Mononuclear cell (primary cell): Measurements from ENCODE around the gene SH3TC2. TPM values are rescaled to one million over a fixed set of nuclear protein-coding genes. Genes with fewer than 3 reads are reported as not detected.

Experiments used
- H3K27me3 ChIP-seq: 2 replicates; pipeline ENCODE4 v1.6.0; 2011; ENCODE audit warnings: low read length, control low read depth; ENCODE audit not compliant: insufficient read depth
- H3K4me1 ChIP-seq: 2 replicates; pipeline ENCODE4 v1.5.1; 2011; ENCODE audit warnings: mild to moderate bottlenecking, low read length, control low read depth; ENCODE audit not compliant: insufficient read depth
- H3K4me3 ChIP-seq: 2 replicates; pipeline ENCODE4 v1.5.1; 2011; ENCODE audit warnings: mild to moderate bottlenecking, low read length, moderate library complexity
- H3K9me3 ChIP-seq: 2 replicates; pipeline ENCODE4 v1.5.1; 2011; ENCODE audit warnings: low read depth, mild to moderate bottlenecking, control low read depth, low read length
- total RNA-seq: library from RNA; depleted of rRNA; stranded (reverse); fragments of >200 nt; gene quantifications from one replicate; pipeline ENCODE4 v1.2.3, GENCODE V29; 2012

The SH3TC2 gene
- total RNA-seq, 1 donor = 3.7 TPM

DNA sequence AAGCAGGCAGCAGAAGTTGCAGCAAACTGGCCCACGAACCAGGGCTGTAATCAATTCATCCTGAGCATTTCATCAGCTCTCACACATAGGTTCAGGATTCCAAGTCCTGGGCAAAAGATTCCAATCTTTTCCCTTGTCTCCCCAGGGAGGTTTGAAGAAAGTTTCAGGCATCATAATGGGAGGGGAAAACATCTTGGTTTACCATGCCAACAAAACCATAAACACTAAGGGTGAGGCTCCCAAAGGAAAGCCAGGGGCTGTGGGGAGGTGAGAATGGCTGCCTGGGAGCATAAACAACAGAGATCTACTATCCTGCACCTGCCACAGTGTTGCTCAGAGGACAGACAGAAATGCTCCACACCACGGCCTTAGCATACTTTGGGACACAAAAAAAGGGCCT lies 94.6 kb downstream of the SH3TC2 start:
- H3K9me3 ChIP-seq = no peaks in the 10 kb centered on the region
- no peak overlapping the region for H3K4me3 ChIP-seq
- peaks cover 16% of the 10 kb centered on the region for H3K4me1 ChIP-seq
- no peaks in the 10 kb centered on the region for H3K27me3 ChIP-seq

DNA sequence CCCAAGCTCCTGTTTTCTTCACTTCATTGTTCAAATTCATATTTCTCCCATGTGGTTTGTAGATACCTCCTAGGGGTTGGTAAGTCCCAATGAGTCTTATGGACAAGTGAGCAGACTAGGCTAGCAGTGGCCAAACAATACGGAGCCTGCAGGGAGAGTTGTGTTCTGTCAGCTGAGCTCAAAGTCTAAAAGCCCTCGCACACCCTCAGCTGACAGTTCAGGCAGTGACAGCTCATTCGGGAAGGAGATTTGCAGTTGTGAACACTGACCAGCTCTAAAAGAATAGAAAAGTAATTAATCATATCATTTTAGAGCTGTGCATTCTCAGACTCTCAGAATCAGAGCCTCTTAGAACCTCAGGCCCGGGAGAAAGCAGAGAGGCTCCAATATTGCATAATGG lies 95.1 kb downstream of the SH3TC2 start:
- Histone ChIP-seq H3K9me3 (no peaks in the 10 kb centered on the region), H3K4me1 (peaks cover 11% of the 10 kb centered on the region), H3K27me3 (no peaks in the 10 kb centered on the region), H3K4me3 (no peak overlapping the region)

DNA sequence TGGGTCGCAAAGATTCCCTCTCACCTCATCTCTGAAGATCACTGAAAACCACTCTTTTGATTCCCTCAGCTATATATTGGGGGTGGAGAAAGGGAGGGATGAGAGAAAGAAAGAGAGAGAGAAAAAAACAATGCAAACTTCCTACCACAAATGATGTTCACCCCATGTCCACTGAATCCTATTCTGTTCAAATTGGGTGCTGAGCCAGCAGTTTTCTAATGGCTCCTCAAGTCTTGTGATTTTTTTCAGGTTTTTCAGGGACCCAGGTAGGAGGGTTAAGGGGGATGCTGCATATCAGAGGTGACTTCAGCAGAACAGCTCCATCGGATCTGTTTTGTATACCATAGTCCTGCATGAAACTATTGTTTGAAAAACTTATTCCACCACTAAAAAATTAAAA lies 95.9 kb downstream of the SH3TC2 start:
- no peak overlapping the region for H3K4me3 ChIP-seq
- no peaks in the 10 kb centered on the region for H3K9me3 ChIP-seq
- no peaks in the 10 kb centered on the region for H3K27me3 ChIP-seq
- peaks cover 10% of the 10 kb centered on the region for H3K4me1 ChIP-seq

DNA sequence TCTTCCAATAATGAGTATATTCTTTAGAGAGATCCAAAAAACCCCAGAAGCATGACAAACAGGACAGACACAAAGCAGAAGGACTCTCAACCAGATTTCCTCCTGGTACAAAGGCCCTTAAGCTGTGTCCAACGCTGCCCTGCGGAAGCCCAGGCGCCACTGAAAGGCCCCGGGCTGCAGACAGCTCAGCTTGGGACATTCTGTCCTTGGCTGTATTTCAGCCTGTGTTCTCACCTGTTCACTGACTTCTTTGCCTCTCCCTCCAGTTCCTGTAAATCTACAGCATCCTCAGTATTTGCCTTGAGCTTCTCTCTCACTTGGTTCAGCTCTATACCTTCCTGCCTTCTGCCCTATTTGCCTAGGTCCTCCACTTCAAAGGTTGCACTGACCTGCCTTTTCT lies 96.5 kb downstream of the SH3TC2 start:
- no peaks in the 10 kb centered on the region for H3K9me3 ChIP-seq
- H3K27me3 ChIP-seq = no peaks in the 10 kb centered on the region
- peaks cover 10% of the 10 kb centered on the region for H3K4me1 ChIP-seq
- H3K4me3 ChIP-seq = no peak overlapping the region

DNA sequence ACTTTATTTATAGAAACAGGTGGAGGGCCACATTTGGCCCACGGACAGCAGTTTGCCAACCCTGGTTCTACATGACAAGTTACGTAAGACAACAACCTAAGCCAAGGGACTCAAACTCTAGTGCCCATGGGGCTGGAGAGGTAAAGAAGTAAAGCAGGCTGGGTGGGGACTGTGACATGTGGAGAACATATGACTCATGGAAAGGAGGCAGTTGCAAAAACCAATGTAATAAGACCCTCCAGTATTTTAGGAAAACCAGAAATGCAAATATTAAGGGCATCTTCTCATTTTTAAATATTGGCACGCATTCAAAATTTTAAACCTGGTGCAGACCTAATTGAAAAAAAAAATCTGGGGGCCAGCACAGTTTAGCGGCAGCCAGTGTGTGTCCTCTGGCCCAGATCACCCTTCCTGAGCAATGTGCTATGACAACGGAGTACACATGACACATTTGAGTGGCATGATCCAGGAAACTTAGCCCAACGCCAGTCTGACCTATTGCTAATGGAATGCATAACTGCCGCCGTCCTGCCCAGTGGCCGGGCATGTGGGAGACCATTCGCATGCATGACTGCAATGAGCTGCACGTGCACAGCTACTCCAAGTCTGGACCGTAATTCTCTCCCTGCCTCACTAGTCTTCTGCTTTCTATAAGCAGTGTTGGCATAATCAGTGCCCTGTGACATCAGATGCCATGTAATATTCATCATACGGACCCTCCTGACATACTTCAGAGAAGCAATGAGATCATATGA lies 97.2 kb downstream of the SH3TC2 start:
- peaks cover 10% of the 10 kb centered on the region for H3K4me1 ChIP-seq
- H3K27me3 ChIP-seq = no peaks in the 10 kb centered on the region
- no peaks in the 10 kb centered on the region for H3K9me3 ChIP-seq
- no peak overlapping the region for H3K4me3 ChIP-seq

DNA sequence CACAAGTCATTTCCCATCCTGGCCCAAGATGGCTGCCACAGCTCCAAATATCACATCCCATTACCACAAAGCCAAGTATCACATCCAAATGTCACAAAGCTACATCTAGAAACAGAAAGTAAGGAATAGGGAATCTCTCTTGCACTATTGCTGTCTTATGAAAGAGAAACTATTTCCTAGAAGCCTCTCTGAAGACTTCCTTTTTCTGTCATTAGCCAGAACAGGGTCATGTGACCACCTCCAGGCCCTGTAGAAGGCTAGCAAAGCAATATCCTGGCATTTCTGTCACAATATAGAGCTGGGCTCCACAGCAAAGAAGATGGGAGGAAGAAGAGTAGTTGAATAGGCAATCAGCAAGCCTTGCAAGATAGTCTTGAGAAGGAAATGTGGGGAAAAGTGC lies 99.2 kb downstream of the SH3TC2 start:
- H3K27me3 ChIP-seq = no peaks in the 10 kb centered on the region
- no peak overlapping the region for H3K4me3 ChIP-seq
- H3K4me1 ChIP-seq = peaks cover 10% of the 10 kb centered on the region
- no peaks in the 10 kb centered on the region for H3K9me3 ChIP-seq

DNA sequence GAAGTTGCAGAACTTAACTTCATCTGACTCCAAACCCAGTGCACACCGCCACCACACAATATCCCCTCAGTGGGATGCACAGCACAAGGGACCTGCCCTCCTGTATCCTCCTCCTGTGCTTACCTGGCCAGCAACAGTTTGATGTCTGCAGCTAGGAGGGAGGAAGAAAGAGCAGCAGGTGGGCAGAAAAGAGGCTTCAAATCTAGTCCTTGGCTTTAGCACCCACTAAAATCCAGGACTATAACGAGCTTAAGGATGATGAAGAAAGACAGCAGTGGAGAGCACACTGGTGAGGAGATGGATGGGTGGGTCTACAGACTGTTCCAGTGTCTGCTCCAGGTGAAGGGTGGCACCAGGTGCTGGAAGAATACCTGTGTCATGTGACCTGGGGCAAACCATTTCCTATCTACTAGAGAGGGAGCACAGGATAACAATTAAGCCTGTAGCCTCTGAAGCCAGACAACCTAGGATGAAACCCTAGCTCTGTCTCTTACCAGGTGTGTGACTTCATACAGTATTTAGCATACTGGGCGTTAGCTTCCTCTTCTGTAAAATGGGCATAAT lies 100.0 kb downstream of the SH3TC2 start:
- Histone ChIP-seq H3K9me3 (no peaks in the 10 kb centered on the region), H3K4me1 (peaks cover 10% of the 10 kb centered on the region), H3K27me3 (no peaks in the 10 kb centered on the region), H3K4me3 (no peak overlapping the region)

DNA sequence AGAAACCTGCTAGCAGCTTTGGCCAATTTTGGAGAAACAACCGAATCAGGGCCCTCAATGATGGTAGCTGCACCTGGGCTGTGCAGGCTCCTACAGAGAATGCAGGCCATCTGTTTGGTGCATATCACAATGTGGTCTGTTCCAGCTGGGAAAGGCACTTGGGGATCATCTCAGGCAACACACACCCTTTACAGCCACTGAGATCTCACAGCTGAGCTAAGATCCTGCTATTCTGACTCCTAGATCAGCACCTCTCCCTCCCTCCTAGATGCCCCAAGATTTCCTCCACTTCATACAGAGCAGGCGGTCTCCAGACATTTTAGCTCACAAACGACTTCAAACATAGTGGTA lies 100.7 kb downstream of the SH3TC2 start:
- no peaks in the 10 kb centered on the region for H3K9me3 ChIP-seq
- H3K4me3 ChIP-seq = no peak overlapping the region
- H3K4me1 ChIP-seq = peaks cover 10% of the 10 kb centered on the region
- no peaks in the 10 kb centered on the region for H3K27me3 ChIP-seq

DNA sequence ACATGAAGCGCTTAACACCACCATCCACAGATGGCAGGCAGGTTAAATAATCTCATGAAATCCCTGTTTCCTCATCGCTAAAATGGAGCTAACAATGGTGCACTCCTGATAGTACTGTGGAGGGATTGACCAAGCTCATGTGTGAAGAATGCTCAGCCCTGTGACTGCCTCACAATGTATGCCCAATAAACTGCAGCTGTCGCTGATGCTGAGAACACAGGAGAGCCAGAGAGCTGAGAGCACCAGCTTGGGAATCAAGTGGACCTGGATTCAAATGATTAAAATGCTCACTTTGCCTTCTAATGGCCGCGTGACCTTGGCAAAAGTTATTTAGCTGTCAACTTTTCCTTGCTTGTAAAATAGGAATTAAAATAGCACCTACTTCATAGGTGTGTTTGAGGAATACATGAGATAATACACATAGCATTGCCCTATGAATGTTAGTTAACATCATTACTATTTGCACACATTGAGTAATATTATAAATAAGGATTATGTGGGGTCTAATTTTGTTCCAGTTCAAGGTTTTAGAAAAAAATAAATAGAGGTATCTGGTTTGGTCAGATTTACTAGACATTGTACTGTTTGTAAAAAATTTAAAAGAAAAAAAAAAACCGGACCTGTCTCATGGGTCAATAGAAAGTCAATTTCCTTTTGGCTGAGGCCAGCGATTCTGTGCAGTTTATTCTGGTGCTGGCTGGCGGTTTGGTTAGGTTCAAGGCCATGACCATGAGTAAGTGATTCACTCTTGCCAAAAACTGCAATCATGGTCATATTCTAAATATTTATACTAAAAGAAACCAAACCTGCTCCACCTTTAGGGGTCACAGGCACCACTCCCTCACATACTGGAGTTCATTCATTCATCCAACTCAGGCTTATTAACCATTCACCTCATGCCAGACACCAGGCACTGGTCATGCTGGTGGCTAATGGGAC lies 101.3 kb downstream of the SH3TC2 start:
- no peaks in the 10 kb centered on the region for H3K9me3 ChIP-seq
- H3K27me3 ChIP-seq = no peaks in the 10 kb centered on the region
- no peak overlapping the region for H3K4me3 ChIP-seq
- H3K4me1 ChIP-seq = peaks cover 13% of the 10 kb centered on the region

DNA sequence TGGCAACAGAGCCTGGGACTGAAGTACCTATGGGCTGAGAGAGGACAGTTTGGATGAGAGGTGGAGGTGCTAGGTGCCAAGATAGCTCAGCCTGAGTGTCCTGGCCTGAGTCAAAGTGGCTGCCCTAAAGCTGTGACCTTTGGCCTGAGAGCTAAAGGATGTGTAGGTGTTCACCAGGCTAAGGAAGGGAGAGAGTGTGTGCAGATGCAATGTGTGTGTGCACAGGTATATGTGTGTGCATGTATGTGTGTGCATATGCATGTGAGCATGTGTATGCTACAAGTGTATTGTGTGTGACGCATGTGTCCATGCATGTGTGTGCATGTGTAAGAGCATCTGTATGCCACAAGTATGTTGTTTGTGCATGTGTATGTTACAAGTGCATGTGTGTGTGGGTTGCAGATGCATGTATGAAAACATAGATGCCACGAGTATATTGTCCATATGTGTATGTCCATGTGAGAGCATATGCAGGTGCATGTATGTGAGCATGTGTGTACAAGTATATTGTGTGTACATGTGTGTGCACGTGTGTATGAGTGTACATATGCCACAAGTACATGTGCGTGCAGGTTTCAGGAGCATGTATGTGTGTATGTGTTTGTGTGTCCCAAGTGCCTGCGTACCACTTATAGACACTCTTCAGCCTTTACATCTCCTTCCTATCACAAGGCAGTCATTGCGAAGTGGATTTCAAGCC lies 102.6 kb downstream of the SH3TC2 start:
- H3K27me3 ChIP-seq = no peaks in the 10 kb centered on the region
- H3K9me3 ChIP-seq = no peaks in the 10 kb centered on the region

DNA sequence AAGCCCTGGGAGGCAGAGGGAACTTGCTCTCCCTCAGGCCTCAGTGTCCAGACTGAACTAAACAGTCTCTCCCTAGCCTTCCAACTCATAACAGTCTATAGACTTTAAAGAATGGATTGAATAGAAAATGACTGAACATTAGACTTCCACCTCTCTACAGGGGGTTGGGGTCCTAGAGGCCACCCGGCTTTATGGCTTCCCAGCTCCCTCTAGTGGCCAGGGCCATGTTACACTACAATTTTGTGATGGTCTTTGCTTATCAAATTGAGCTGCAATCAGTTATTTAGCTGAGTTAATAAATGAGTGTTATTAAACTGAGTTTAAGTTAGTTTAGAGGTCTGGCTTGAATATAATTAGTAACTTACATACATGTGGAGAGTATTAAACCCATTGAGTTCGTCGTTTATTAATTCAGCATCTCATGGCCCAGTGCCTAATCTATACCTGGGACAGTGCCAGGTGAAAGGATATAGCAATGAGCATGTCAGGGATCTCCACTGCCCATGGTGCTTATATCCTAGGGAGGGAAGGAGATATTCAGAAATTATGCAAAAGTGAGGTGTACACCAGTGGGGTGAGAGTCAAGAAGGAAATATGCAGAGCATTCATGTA lies 105.2 kb downstream of the SH3TC2 start:
- Histone ChIP-seq H3K9me3 (no peaks in the 10 kb centered on the region), H3K4me1 (peaks cover 4% of the 10 kb centered on the region), H3K4me3 (no peak overlapping the region), H3K27me3 (no peaks in the 10 kb centered on the region)

More for the DNA sequence above, 102.6 kb downstream of the SH3TC2 start:
- Histone ChIP-seq H3K4me3 (no peak overlapping the region), H3K4me1 (peaks cover 13% of the 10 kb centered on the region)

DNA sequence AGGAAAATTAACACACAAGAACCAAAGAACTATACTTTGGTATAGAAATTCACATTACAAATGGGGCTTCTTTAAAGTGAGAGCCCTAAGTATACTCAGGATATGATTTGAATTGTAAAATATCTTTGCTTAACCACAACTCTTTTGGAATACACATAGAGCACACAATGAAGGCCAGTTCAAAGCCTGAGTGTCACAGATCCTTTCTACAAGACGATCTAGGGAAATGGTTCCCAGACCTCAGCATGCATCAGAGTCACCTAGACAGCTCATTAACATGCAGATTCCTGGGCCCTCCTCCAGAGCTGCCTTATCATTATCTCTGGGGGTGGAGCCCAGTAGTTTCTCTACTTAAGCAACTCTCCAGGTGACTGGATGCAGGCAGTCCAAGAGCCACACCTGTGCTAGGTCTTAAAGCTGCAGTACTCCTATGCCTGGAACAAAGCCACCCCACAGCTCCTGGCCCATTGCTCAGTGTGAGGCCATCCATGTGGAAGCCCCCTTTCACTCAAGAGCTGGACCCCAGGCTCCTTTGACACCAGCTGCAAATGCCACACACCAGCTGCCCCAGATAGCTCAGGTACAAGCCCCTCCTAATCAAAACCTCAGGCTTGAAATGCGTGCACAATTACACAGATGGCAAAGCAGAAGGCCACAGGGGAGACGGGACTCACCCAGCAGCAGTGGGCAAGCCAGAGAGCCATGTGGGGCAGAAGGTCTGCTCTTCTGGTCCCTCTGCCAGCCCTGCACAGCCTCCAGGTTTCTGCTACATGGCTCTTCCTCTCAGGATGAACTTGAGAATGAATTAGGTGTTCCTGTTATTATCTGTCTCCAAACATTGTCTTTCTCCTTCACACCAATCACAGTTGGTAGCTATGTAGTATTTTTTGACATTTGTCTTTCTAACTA lies 106.1 kb downstream of the SH3TC2 start:
- H3K4me3 ChIP-seq = no peak overlapping the region
- H3K27me3 ChIP-seq = no peaks in the 10 kb centered on the region
- no peaks in the 10 kb centered on the region for H3K9me3 ChIP-seq
- H3K4me1 ChIP-seq = peaks cover 8% of the 10 kb centered on the region
